ENCODE data around the gene CEP112.
"Not testable (repeated sequence)": the region's sequence is repeated elsewhere in the genome, so short reads cannot be mapped to it uniquely, and the experiment has no call there.

CEP112 gene

GRCh38 chr17:65712383-65713267 lies 479.3 kb downstream of the CEP112 start:
- no peak for FAIRE-seq

GRCh38 chr17:65711671-65712276 lies 480.2 kb downstream of the CEP112 start:
- FAIRE-seq: no peak

- FAIRE-seq: no peak
These were observed 484.2 kb downstream of the CEP112 start for GRCh38 chr17:65707780-65708179.

- FAIRE-seq: no peak
These were observed 487.2 kb downstream of the CEP112 start for GRCh38 chr17:65704731-65705130.

- no peak for FAIRE-seq
These were observed 488.0 kb downstream of the CEP112 start for GRCh38 chr17:65703891-65704290.

- FAIRE-seq: no peak
These were observed 492.5 kb downstream of the CEP112 start for GRCh38 chr17:65699459-65699858.

GRCh38 chr17:65698381-65699061 lies 493.4 kb downstream of the CEP112 start:
- no peak for FAIRE-seq

GRCh38 chr17:65697661-65698060 lies 494.3 kb downstream of the CEP112 start:
- no peak for FAIRE-seq

GRCh38 chr17:65696739-65697394 lies 495.1 kb downstream of the CEP112 start:
- FAIRE-seq: no peak

GRCh38 chr17:65694601-65695000 lies 497.3 kb downstream of the CEP112 start:
- FAIRE-seq: no peak

- no peak for FAIRE-seq
These were observed 501.2 kb downstream of the CEP112 start for GRCh38 chr17:65690626-65691310.

- FAIRE-seq: no peak
These were observed 503.6 kb downstream of the CEP112 start for GRCh38 chr17:65688307-65688706.

GRCh38 chr17:65685110-65685509 lies 506.8 kb downstream of the CEP112 start:
- no peak for FAIRE-seq

GRCh38 chr17:65684631-65685030 lies 507.3 kb downstream of the CEP112 start:
- FAIRE-seq: no peak

GRCh38 chr17:65683428-65683827 lies 508.5 kb downstream of the CEP112 start:
- FAIRE-seq: no peak

- FAIRE-seq: not testable (repeated sequence)
These were observed 510.2 kb downstream of the CEP112 start for GRCh38 chr17:65681763-65682162.

GRCh38 chr17:65679165-65679845 lies 512.6 kb downstream of the CEP112 start:
- no peak for FAIRE-seq

GRCh38 chr17:65678546-65678945 lies 513.4 kb downstream of the CEP112 start:
- no peak for FAIRE-seq

GRCh38 chr17:65677932-65678331 lies 514.0 kb downstream of the CEP112 start:
- no peak for FAIRE-seq

GRCh38 chr17:65674246-65675045 lies 517.5 kb downstream of the CEP112 start:
- FAIRE-seq: no peak
